HCT116 (cell line): ENCODE data around the gene RGS17.

Experiments
- CEBPB ChIP-seq: IDR thresholded peaks from 2 replicates; pipeline ENCODE4 v1.6.1; 2012; ENCODE audit warnings: low read depth
- CTCF ChIP-seq, 3 experiments: fragments of 200-600 bp in 1 of 3; sonication (generic) in 1 of 3; IDR thresholded peaks in 2 of 3; conservative IDR thresholded peaks in 1 of 3; 2 replicates each; pipeline ENCODE4 v1.5.1; 2012 to 2017; ENCODE audit warnings: low read depth in 2 of 3, low read length in 2 of 3, antibody characterized with exemption in 1 of 3, borderline replicate concordance in 1 of 3, control low read depth in 1 of 3, mild to moderate bottlenecking in 1 of 3, mixed read lengths in 1 of 3, mixed run types in 1 of 3, moderate library complexity in 1 of 3; ENCODE audit not compliant: insufficient read depth in 1 of 3
- EZH2 ChIP-seq: fragments of 200-600 bp; sonication (generic); IDR thresholded peaks from 2 replicates; pipeline ENCODE4 v1.6.1; 2017; ENCODE audit warnings: antibody characterized with exemption, mixed run types
- FOSL1 ChIP-seq: IDR thresholded peaks from 2 replicates; pipeline ENCODE4 v1.6.1; 2012; ENCODE audit warnings: low read depth
- POLR2A ChIP-seq: IDR thresholded peaks from 2 replicates; pipeline ENCODE4 v1.7.0; 2011; ENCODE audit warnings: borderline replicate concordance; ENCODE audit not compliant: insufficient read depth, insufficient read length; ENCODE audit errors: extremely low read depth
- SIN3A ChIP-seq: IDR thresholded peaks from 2 replicates; pipeline ENCODE4 v1.6.1; 2012; ENCODE audit warnings: low read depth
- SRF ChIP-seq: IDR thresholded peaks from 2 replicates; pipeline ENCODE4 v1.6.1; 2012; ENCODE audit warnings: low read depth
- ZBTB33 ChIP-seq: IDR thresholded peaks from 2 replicates; pipeline ENCODE4 v1.6.1; 2011; ENCODE audit warnings: mild to moderate bottlenecking, low read length, moderate library complexity; ENCODE audit not compliant: insufficient replicate concordance; ENCODE audit errors: extremely low read depth
- TF ChIP-seq, protein P1 (sequence below): IDR thresholded peaks from 2 replicates; pipeline ENCODE4 v1.6.1; 2012

DNA sequence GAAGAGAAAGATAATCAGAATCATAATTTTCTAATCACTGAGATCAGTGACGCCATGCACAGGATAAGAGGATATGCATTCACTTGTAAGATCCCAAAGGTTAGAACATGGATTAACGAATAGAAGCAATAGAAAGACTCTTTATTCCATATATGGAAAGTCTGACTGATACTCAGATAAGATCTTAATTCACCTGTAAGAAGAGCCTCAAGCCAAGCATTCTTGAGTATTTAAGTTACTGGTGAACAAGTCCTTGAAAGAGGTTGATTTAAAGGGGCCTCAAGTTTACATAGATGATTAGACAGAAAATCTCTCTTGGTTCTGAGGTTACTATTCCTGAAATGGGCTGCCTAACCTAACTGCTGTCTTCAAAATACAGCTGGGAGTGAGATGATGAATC lies 74.8 kb downstream of the RGS17 start:
- TF ChIP-seq CTCF (IDR thresholded peaks at IDR 0.05 in 2 of 3, conservative IDR thresholded peaks at IDR 0.05 in 1 of 3; ENCODE audit: borderline replicate concordance in 1 of 3, insufficient read depth in 1 of 3, low read depth in 2 of 3, low read length in 2 of 3): no peak
- no peak for TF ChIP-seq EZH2
- no peak for TF ChIP-seq SIN3A
- no peak for TF ChIP-seq CEBPB
- TF ChIP-seq ZBTB33: no peak
- no peak for TF ChIP-seq POLR2A
- TF ChIP-seq, protein P1, sequence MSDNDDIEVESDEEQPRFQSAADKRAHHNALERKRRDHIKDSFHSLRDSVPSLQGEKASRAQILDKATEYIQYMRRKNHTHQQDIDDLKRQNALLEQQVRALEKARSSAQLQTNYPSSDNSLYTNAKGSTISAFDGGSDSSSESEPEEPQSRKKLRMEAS: no peak
- no peak for TF ChIP-seq FOSL1
- no peak for TF ChIP-seq SRF
